WI38 (cell line): ENCODE measurements around the gene LTBP1.

Experiments used
- H3K4me3 ChIP-seq: 2 replicates; pipeline ENCODE4 v1.5.1; 2011; ENCODE audit warnings: low read depth, mild to moderate bottlenecking, control low read depth, low read length
- TF ChIP-seq, protein P1 (sequence below): IDR thresholded peaks from 2 replicates; pipeline ENCODE4 v1.5.1; 2012; ENCODE audit warnings: low read depth, mild to moderate bottlenecking, control low read depth, low read length

LTBP1 gene

DNA sequence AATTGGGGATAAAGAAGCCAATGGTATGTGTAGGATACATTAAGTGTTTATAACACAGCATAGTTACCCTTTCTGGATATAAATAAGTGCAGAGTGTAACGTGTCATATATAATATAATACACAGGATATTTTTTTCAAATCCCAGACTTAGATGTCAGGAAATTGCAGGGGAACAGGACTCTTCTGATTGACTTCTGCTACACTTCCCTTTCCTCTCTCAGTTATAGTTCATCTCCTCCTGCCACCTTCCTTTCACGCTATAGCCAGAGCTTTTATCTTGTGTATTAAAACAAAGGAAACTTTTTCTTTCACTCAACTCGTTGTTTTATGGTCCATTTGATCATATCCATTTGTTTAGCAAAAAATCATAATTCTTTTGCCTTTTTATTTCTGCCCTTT lies 371.7 kb downstream of the LTBP1 start:
- H3K4me3 ChIP-seq = no peak overlapping the region
- TF ChIP-seq, protein P1, sequence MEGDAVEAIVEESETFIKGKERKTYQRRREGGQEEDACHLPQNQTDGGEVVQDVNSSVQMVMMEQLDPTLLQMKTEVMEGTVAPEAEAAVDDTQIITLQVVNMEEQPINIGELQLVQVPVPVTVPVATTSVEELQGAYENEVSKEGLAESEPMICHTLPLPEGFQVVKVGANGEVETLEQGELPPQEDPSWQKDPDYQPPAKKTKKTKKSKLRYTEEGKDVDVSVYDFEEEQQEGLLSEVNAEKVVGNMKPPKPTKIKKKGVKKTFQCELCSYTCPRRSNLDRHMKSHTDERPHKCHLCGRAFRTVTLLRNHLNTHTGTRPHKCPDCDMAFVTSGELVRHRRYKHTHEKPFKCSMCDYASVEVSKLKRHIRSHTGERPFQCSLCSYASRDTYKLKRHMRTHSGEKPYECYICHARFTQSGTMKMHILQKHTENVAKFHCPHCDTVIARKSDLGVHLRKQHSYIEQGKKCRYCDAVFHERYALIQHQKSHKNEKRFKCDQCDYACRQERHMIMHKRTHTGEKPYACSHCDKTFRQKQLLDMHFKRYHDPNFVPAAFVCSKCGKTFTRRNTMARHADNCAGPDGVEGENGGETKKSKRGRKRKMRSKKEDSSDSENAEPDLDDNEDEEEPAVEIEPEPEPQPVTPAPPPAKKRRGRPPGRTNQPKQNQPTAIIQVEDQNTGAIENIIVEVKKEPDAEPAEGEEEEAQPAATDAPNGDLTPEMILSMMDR = no peak

DNA sequence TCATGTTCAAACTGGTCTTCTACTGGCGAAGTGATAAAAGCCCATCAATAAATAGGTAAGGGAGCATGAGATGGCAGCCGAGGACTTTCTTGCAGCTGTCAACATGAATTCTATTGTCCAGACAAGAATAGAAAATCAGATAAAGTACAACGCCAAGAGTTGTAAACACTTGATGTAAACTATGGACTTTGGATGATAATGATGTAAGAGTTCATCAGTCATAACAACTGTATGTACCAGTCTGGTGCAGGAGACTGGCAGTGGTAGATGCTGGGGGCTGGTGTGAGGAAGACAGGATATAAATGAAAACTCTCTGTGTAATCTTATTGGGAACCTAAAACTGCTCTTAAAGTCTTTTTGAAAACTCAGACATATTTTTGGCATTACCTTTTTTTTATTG lies 373.8 kb downstream of the LTBP1 start:
- H3K4me3 ChIP-seq = no peak overlapping the region
- TF ChIP-seq, protein P1 = no peak

DNA sequence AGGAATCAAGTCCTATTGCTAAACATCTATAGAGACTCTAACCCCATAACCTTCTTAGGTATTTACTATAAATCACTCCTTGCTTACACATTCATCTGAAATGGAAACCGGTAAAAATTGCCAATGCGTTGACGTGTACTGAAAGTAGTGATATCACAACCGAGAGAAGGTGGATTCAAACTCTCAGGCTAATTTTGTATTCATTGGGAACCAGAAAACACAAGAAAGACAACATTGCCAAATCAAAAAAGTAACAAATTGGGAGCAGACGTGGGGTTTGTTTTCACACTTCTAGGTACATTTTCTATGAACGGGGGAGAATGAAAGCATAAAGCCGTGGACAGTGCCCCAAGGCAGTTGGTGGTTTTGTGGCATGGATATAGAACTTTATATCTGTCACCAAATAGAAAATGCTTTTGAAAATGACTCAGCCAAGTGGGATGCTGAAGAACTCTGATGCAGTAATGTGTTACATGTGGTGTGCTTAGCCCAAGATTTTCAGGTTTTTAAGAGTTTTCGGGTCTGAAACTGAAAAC lies 374.6 kb downstream of the LTBP1 start:
- TF ChIP-seq, protein P1 = no peak
- no peak overlapping the region for H3K4me3 ChIP-seq

DNA sequence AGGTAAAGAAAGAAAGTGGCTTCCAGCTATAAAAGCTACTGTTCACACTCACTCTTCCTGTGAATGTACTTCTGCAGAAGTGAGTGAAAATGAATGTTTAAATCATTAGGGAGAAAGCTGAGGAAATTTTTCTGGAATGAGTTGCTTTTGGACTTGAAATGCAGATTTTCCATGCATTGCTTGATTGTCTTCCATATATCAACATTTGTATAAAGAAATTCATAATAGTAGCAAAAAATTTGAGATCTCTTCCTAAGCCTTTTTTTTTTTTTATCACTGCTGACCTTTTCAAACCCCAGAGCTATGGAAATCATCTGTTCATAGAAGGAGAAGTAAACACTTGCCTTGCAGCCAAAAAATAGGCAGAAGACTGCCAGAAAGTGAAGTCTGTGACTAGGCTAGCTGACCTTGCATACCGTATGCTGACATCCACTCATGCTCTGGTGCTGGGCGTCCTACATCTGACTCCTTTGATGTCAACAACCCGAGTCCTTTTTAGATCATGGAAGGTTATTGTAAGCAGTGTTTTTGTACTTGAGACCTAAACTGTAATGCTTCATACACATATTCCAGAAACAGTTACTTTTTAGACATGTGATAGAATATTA lies 375.2 kb downstream of the LTBP1 start:
- TF ChIP-seq, protein P1 = no peak
- no peak overlapping the region for H3K4me3 ChIP-seq

DNA sequence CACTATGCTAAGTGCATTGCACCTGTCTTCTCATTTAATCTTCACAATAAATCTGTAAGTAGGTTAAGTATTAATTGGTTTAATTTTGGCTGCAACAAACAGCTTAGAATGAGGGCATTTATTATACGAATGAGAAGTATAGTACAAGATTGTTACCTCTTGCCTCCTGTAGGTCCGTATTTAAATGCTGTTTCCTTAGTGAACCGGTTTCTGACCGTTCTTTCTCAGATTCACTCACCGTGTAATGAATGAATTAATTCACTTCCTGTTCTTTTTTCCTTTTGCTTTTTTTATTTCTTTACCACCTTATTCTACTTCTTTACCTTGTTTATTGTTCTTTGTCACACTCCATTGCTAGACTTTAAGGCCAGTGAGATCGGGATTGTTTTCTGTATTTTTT lies 375.9 kb downstream of the LTBP1 start:
- TF ChIP-seq, protein P1 = no peak

DNA sequence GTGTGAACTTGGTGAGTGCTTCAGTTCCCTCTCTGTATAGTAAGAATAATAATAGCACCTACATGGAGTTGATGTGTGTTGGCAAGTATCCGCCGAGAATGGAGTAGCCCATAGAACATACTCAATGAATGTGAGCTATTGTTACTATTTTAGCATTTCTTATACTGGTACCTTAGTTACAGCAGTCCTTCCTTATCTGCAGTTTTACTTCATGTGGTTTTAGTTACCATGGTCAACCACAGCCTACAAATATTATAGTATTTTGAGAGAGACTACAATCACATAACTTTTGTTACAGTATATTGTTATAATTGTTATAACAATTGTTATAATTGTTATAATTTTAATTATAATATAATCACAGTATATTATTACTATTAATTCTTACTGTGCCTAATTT lies 377.2 kb downstream of the LTBP1 start:
- no peak overlapping the region for H3K4me3 ChIP-seq
- TF ChIP-seq, protein P1 = no peak

More for the DNA sequence above, 375.9 kb downstream of the LTBP1 start:
- H3K4me3 ChIP-seq = no peak overlapping the region

DNA sequence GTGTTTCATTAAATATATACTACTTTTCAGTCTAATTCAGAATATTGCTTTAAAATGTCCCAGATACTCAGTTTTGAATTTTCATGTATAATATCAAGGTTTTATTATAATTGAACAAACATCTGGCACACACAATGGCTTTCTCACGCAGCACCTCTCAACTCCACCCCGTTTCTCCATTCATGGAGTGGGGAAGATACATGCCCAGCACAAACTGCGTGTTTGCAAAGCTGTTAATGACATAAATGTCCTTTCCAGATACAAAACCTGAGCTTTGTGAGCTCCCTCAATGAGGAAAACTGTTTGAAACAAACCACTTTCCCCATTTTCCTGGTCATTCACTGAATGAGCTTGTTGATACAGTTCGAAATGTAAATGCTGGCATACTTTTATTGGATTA lies 379.3 kb downstream of the LTBP1 start:
- TF ChIP-seq, protein P1 = no peak
- no peak overlapping the region for H3K4me3 ChIP-seq
